ENCODE measurements around the gene SLC28A1. TPM values are rescaled to one million over a fixed set of nuclear protein-coding genes. Genes with fewer than 3 reads are reported as not detected.

SLC28A1 gene
- total and polyA plus RNA-seq, 2 of the 4 experiments (the other 2 are of a cell fraction): not detected

DNA sequence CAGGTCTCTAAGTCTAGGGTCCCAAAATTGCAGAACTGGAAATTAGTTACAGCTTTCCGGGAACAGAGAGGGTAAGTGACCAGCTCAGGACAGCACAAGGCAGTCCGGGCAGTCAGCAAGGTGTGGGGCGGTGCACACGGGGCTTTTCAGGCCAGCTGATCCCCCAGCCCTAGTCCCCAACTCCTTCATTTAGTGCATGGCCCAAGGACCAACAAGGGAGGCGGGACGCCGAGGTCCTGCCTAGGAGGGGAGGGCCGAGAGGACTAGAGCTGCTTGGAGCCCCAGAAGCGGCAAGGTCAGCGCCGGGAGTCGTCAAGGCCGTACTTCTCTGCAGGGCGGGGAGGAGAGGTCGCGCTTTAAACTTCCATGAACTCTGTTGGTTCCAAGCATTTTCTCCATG is 95.2 kb downstream of the SLC28A1 start:
- BruUV-seq (replicated peaks): no TSS peak
- Histone ChIP-seq H3K4me2 (ENCODE audit: low read depth, low read length) (no peak overlapping the region; the same call in 1 of the 2 replicates), H3K4me3 (ENCODE audit: insufficient read depth, low read depth, low read length) (no peak overlapping the region), H3K9ac (ENCODE audit: low read depth, low read length) (no peak overlapping the region; the same call in 1 of the 2 replicates), H2AK9ac (replicated peaks; ENCODE audit: low read depth, low read length, poor library complexity) (no peak overlapping the region), H3K4ac (ENCODE audit: low read depth, low read length) (no peak overlapping the region), H2AK5ac (ENCODE audit: low read depth, low read length) (no peak overlapping the region), H4K5ac (ENCODE audit: low read depth, low read length) (no peak overlapping the region), H4K20me1 (ENCODE audit: insufficient read depth, low read length) (peaks cover 19% of the 10 kb centered on the region), H3K4me1 (ENCODE audit: control insufficient read depth, insufficient read depth, low read length) (peaks cover 2% of the 10 kb centered on the region; the same call in 1 of the 2 replicates), H3K9me1 (ENCODE audit: insufficient read depth, low read length) (0 out of 2 replicates have a peak, but pooled peaks cover 2% of the 10 kb centered on the region), H2BK120ac (ENCODE audit: low read depth, low read length) (no peak overlapping the region), H3K27me3 (ENCODE audit: control insufficient read depth, insufficient read depth, low read length) (no peaks in the 10 kb centered on the region), H2AFZ (replicated peaks; ENCODE audit: low read length, poor library complexity) (peak overlapping the region; percentile 58), H4K91ac (ENCODE audit: insufficient read depth, low read depth, low read length) (0 out of 2 replicates have a peak overlapping the region, but pooled peaks have one; percentile 1), H3K79me1 (ENCODE audit: low read depth in 1 of 2, low read length in 2 of 2) (peaks cover 0 to 14% of the 10 kb centered on the region in 2 experiments; a peak in 2 of 4 replicates), H3K18ac (ENCODE audit: low read depth, low read length) (no peak overlapping the region), H2BK5ac (ENCODE audit: low read depth, low read length, poor library complexity, severe bottlenecking) (no peak overlapping the region), H4K8ac (ENCODE audit: low read depth in 2 of 2, low read length in 2 of 2) (no peak overlapping the region), H3K23ac (ENCODE audit: low read depth, low read length) (no peak overlapping the region), H2BK20ac (ENCODE audit: low read depth, low read length) (no peak overlapping the region), H3K36me3 (ENCODE audit: control insufficient read depth, insufficient read depth, low read length) (no peaks in the 10 kb centered on the region), H3K14ac (replicated peaks; ENCODE audit: low read depth, low read length) (no peak overlapping the region), H3K56ac (ENCODE audit: extremely low read depth, insufficient read depth, low read length) (no peak overlapping the region), H3K9me3 (ENCODE audit: control insufficient read depth, insufficient read depth, low read length) (no peaks in the 10 kb centered on the region), H3K27ac (ENCODE audit: insufficient read depth, low read length) (no peak overlapping the region), H2BK15ac (ENCODE audit: low read depth, low read length) (no peak overlapping the region)
- TF ChIP-seq, protein P1, sequence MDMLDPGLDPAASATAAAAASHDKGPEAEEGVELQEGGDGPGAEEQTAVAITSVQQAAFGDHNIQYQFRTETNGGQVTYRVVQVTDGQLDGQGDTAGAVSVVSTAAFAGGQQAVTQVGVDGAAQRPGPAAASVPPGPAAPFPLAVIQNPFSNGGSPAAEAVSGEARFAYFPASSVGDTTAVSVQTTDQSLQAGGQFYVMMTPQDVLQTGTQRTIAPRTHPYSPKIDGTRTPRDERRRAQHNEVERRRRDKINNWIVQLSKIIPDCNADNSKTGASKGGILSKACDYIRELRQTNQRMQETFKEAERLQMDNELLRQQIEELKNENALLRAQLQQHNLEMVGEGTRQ (IDR thresholded peaks at IDR 0.05; ENCODE audit: low read depth, low read length): no peak
- no peak for TF ChIP-seq SMC3 (IDR thresholded peaks at IDR 0.05; ENCODE audit: low read depth, low read length)
- no peak for TF ChIP-seq RAD21 (IDR thresholded peaks at IDR 0.05; ENCODE audit: low read length)
- TF ChIP-seq FOS (IDR thresholded peaks at IDR 0.05; ENCODE audit: low read depth, low read length): no peak
- TF ChIP-seq BHLHE40 (IDR thresholded peaks at IDR 0.05; ENCODE audit: low read depth, low read length): no peak
- no peak for TF ChIP-seq RCOR1 (IDR thresholded peaks at IDR 0.05; ENCODE audit: insufficient replicate concordance, low read length)
- no peak for TF ChIP-seq MAFK (IDR thresholded peaks at IDR 0.05; ENCODE audit: low read depth, low read length)
- TF ChIP-seq, protein P2, sequence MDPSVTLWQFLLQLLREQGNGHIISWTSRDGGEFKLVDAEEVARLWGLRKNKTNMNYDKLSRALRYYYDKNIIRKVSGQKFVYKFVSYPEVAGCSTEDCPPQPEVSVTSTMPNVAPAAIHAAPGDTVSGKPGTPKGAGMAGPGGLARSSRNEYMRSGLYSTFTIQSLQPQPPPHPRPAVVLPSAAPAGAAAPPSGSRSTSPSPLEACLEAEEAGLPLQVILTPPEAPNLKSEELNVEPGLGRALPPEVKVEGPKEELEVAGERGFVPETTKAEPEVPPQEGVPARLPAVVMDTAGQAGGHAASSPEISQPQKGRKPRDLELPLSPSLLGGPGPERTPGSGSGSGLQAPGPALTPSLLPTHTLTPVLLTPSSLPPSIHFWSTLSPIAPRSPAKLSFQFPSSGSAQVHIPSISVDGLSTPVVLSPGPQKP (IDR thresholded peaks at IDR 0.05; ENCODE audit: borderline replicate concordance, low read depth, low read length): no peak
- no peak for TF ChIP-seq CHD1 (IDR thresholded peaks at IDR 0.05; ENCODE audit: low read depth, low read length)
- TF ChIP-seq, protein P3, sequence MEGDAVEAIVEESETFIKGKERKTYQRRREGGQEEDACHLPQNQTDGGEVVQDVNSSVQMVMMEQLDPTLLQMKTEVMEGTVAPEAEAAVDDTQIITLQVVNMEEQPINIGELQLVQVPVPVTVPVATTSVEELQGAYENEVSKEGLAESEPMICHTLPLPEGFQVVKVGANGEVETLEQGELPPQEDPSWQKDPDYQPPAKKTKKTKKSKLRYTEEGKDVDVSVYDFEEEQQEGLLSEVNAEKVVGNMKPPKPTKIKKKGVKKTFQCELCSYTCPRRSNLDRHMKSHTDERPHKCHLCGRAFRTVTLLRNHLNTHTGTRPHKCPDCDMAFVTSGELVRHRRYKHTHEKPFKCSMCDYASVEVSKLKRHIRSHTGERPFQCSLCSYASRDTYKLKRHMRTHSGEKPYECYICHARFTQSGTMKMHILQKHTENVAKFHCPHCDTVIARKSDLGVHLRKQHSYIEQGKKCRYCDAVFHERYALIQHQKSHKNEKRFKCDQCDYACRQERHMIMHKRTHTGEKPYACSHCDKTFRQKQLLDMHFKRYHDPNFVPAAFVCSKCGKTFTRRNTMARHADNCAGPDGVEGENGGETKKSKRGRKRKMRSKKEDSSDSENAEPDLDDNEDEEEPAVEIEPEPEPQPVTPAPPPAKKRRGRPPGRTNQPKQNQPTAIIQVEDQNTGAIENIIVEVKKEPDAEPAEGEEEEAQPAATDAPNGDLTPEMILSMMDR (conservative IDR thresholded peaks at IDR 0.05; ENCODE audit: low read depth, low read length): no peak
- TF ChIP-seq RFX5 (IDR thresholded peaks at IDR 0.05; ENCODE audit: low read depth, low read length): no peak
- TF ChIP-seq MXI1 (IDR thresholded peaks at IDR 0.05; ENCODE audit: borderline replicate concordance, low read depth, low read length): no peak
- ChIA-PET POLR2A (ENCODE audit: unreplicated experiment) (no interaction called here), CTCF (interaction anchor here (1.7 kb wide), 1 partner anchor 64 kb away, joined by 7 read pairs; no protein-coding TSS in a partner anchor)
- DNase-seq (no peak), ATAC-seq (ENCODE audit: low read depth) (no peak)
- dilution Hi-C loops (cut with HindIII; ENCODE audit: low sequenced_read_pairs, unreplicated experiment): no loop called here
- in situ Hi-C loops (cut with MboI; ENCODE audit: low sequenced_read_pairs): no loop called here
- intact Hi-C loops (cut with micrococcal nuclease): loop anchor here (1.0 kb wide), 1 partner anchor 24 kb away; no protein-coding TSS in a partner anchor
- WGBS, 2 experiments (ENCODE audit: extremely low coverage in 2 of 2, insufficient read length in 1 of 2): 50% methylated on average over 4 of the region's 16 CpGs; no CpG with 5 or more reads in 1 of the 2 experiments
